ENCODE results near the gene ZNF580.

DNA sequence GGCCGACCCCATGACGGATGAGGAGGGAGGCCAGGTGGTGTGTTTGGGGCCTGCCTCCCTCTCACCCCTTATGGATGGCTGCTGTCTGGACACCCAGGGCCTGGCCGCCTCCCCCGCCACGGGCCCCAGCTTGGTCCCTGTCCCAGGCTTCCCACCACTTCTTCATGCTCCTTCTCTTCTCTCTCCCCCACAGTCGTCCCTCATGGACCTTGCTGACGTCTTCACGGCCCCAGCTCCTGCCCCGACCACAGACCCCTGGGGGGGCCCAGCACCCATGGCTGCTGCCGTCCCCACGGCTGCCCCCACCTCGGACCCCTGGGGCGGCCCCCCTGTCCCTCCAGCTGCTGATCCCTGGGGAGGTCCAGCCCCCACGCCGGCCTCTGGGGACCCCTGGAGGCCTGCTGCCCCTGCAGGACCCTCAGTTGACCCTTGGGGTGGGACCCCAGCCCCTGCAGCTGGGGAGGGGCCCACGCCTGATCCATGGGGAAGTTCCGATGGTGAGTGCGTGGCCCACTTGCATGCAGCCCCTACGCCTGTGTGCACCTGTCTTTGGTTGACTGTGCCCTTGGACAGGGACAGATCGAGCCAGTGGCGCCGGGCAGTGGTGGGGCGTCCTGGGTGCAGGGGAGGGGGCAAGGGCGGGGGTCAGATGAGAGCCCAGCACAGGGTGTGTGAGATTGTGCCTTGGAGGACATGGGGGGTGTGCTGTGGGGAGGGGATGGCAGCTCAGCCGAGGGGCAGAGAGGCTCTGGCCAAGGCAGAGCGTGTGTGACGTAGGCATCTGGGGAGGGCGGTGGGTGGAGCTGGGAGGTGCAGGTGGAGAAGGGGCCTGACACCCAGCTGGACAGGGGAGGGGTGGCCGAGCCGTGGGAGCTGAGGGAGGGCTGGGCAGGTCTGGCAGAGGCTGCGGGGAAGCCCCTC lies 51.0 kb downstream of the ZNF580 start:
- TF ChIP-seq, protein P1, sequence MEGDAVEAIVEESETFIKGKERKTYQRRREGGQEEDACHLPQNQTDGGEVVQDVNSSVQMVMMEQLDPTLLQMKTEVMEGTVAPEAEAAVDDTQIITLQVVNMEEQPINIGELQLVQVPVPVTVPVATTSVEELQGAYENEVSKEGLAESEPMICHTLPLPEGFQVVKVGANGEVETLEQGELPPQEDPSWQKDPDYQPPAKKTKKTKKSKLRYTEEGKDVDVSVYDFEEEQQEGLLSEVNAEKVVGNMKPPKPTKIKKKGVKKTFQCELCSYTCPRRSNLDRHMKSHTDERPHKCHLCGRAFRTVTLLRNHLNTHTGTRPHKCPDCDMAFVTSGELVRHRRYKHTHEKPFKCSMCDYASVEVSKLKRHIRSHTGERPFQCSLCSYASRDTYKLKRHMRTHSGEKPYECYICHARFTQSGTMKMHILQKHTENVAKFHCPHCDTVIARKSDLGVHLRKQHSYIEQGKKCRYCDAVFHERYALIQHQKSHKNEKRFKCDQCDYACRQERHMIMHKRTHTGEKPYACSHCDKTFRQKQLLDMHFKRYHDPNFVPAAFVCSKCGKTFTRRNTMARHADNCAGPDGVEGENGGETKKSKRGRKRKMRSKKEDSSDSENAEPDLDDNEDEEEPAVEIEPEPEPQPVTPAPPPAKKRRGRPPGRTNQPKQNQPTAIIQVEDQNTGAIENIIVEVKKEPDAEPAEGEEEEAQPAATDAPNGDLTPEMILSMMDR (IDR thresholded peaks at IDR 0.05; ENCODE audit: poor library complexity), result no peak
- no peak for TF ChIP-seq EZH2 (IDR thresholded peaks at IDR 0.05; ENCODE audit: borderline replicate concordance)
